WERI-Rb-1 (cell line): ENCODE data around the gene CERS1.

ENCODE experiments used
- DNase-seq: peaks from one replicate; pipeline ENCODE4 v3.0.0-alpha.2; 2020
- H3K27ac ChIP-seq: fragments of 250-450 bp; sonication (Bioruptor Pico); 2 replicates; pipeline ENCODE4 v1.5.1; 2020; ENCODE audit warnings: mild to moderate bottlenecking, moderate library complexity
- H3K27me3 ChIP-seq: fragments of 250-450 bp; sonication (Bioruptor Pico); 2 replicates; pipeline ENCODE4 v1.5.1; 2021; ENCODE audit warnings: mild to moderate bottlenecking, low read depth, moderate library complexity; ENCODE audit not compliant: insufficient read depth, severe bottlenecking
- H3K36me3 ChIP-seq: fragments of 250-450 bp; sonication (Bioruptor Pico); 2 replicates; pipeline ENCODE4 v1.5.1; 2020; ENCODE audit warnings: mild to moderate bottlenecking, moderate library complexity
- H3K4me3 ChIP-seq: 2 replicates; pipeline ENCODE4 v1.5.1; 2011; ENCODE audit warnings: low read depth, mild to moderate bottlenecking, control low read depth, low read length
- H3K9me3 ChIP-seq: fragments of 250-450 bp; sonication (Bioruptor Pico); 2 replicates; pipeline ENCODE4 v1.5.1; 2021; ENCODE audit warnings: mild to moderate bottlenecking, moderate library complexity; ENCODE audit not compliant: severe bottlenecking
- CTCF ChIP-seq: IDR thresholded peaks from 2 replicates; pipeline ENCODE4 v1.5.1; 2011; ENCODE audit warnings: low read depth, mild to moderate bottlenecking, control low read depth, inconsistent platforms, low read length

CERS1 gene

DNA sequence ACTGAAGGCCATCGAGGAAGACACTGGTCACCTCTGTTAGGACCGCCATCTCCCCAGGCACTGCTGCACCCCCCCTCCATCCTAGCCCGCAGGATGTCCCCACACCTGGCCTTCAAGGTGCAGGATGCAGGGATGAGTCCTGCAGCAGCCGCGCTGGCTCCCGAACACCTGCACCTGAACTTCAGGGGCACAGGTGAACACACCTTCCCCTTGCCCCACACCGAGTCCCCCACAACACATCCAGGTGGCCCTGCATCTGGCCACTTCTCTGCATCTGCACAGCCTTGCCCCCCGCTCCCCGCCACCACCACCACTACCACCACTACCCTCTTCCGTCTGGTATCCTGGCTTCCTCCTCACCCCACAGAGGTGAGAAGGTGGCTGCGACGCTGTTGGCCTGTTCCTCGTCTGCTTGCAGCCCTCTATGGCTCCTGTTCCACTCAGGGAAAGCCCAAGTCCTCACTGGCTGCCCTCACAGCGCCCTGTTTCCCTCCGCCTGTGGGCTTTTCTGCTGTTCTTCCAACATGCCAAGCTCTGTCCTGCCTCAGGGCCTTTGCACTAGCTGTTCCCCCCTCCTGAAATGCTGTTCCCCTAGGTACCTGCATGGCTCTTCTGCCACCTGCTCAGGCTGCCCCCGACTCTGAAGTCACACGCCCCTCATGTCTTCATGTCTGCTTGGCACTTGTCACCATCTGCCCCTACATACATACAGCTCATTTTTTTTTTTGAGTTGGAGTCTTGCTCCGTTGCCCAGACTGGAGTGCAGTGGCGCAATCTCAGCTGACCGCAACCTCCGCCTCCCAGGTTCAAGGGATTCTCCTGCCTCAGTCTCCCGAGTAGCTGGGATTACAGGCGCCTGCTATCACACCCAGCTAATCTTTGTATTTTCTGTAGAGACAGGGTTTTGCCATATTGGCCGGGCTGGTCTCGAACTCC is 1.4 kb upstream of the CERS1 start:
- H3K27ac ChIP-seq: no peak overlapping the region
- DNase-seq: no peak
- no peaks in the 10 kb centered on the region for H3K9me3 ChIP-seq
- H3K4me3 ChIP-seq: no peak overlapping the region
- H3K36me3 ChIP-seq: peaks cover 18% of the 10 kb centered on the region
- H3K27me3 ChIP-seq: no peaks in the 10 kb centered on the region
- no peak for TF ChIP-seq CTCF

DNA sequence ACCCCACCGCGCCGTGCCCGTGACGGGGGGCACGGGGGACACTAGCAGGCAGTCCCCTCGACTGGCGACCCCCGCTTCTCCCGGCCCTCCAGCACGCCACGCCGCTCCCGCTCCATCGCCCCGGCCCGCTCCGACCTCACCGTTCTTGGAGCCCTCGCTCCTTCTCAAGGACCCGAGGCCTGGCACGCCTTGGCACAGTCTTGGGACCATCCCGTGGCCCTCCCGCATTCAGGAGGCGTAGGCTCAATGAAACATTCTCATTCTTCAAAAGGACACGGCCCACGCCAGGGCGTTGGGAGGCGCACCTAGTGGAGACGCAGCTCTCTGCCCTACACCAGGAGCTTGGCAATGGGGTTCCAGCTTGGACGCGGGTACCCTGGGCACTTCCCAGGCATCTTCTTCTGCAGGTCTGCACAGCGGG is 473 bp upstream of the CERS1 start:
- no peak overlapping the region for H3K27ac ChIP-seq
- H3K4me3 ChIP-seq: no peak overlapping the region
- H3K36me3 ChIP-seq: peaks cover 17% of the 10 kb centered on the region
- TF ChIP-seq CTCF: no peak
- no peaks in the 10 kb centered on the region for H3K27me3 ChIP-seq
- no peaks in the 10 kb centered on the region for H3K9me3 ChIP-seq
- DNase-seq: no peak

- peak overlapping the region; percentile 45 for H3K27ac ChIP-seq
- peak overlapping the region; percentile 61 for H3K4me3 ChIP-seq
- TF ChIP-seq CTCF: peak; percentile 93
- H3K27me3 ChIP-seq: no peaks in the 10 kb centered on the region
- DNase-seq: peak; percentile 91
- H3K9me3 ChIP-seq: no peaks in the 10 kb centered on the region
- peaks cover 8% of the 10 kb centered on the region for H3K36me3 ChIP-seq
Observed at GRCh38 chr19:18895038-18895823, 727 bp downstream of the CERS1 start.

DNA sequence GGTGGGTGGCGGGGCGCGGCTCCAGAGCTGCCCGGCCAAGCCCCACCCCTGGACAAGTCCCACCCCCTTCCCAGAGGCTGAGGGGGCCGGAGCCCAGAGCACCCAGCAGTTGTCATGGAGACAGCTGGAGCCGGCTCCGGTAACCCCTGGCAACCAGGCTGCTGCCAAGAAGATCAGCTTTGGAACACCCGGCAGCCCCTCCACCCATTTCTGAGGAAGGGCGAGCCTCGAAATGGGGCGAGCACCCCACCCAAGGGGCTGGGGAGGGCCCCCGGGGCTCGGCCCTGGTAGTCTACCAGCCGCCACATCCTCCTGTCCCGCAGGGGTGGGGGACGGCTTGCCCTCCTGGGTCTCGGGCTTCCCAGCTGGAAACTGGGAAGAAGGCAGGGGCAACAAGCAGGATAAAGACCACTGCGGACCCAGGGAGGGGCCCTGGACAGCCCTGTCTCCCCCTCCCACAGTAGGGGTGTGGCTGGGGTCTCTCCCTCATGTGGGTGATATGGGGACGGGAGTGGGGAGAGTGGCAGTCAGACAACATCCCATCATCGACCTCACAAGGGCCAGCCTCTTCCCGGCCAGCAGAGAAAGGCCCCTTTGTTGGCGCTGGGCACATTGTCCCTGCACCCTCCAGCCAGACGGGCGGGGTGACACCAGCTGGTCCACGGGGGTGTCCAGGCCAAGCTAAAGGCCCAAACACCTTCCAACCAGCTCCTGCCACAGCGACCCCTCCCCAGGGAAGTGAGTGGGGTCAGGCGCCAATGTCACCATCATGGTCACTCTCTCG is 1.5 kb downstream of the CERS1 start:
- H3K27me3 ChIP-seq: no peaks in the 10 kb centered on the region
- DNase-seq: no peak
- TF ChIP-seq CTCF: no peak
- no peak overlapping the region for H3K27ac ChIP-seq
- H3K36me3 ChIP-seq: peaks cover 7% of the 10 kb centered on the region
- peak overlapping the region; percentile 61 for H3K4me3 ChIP-seq
- no peaks in the 10 kb centered on the region for H3K9me3 ChIP-seq

DNA sequence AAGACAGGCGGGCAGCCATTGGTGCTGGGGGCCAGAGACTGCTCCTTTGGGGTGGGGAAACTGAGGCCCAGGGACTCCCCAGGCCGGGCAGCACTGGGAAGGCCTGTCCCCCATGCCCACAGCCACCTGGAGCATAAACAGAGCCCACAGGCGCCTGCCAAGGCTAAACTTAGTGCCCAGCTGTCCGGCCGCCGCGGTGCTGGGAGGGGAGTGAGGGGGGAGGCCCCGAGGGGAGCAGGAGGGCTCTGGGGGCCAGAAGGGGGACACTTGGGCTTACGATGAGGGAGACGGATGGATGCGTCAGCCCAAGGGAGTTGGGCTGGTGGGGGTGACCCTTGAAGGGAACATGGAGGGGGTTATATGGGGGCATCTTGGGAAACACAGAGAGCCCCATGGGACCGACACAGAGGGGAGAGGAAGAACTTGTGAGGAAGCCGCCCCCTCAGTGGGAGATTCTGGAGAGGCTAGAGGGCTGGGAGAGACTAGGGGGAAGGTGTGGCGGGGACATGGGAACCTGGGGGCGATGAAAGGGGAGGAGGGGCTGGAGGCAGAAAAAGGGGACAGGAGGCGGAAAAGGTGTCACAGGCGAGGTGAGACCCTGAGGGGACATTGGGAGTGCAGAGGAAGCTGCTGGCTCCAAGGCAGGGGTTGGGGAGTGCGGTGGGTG is 2.2 kb downstream of the CERS1 start:
- Histone ChIP-seq H3K4me3 (no peak overlapping the region), H3K9me3 (no peaks in the 10 kb centered on the region), H3K27me3 (no peaks in the 10 kb centered on the region), H3K27ac (no peak overlapping the region), H3K36me3 (no peaks in the 10 kb centered on the region; the same call in none of the 2 replicates)
- no peak for DNase-seq
- no peak for TF ChIP-seq CTCF
